NCI-H128 (cell line): ENCODE measurements around the gene TWSG1.

ENCODE experiments used
- DNase-seq: peaks from one replicate; lab custom pipeline; 2025; ENCODE audit not compliant: unreplicated experiment; lab: John Stamatoyannopoulos, UW

The TWSG1 gene

DNA sequence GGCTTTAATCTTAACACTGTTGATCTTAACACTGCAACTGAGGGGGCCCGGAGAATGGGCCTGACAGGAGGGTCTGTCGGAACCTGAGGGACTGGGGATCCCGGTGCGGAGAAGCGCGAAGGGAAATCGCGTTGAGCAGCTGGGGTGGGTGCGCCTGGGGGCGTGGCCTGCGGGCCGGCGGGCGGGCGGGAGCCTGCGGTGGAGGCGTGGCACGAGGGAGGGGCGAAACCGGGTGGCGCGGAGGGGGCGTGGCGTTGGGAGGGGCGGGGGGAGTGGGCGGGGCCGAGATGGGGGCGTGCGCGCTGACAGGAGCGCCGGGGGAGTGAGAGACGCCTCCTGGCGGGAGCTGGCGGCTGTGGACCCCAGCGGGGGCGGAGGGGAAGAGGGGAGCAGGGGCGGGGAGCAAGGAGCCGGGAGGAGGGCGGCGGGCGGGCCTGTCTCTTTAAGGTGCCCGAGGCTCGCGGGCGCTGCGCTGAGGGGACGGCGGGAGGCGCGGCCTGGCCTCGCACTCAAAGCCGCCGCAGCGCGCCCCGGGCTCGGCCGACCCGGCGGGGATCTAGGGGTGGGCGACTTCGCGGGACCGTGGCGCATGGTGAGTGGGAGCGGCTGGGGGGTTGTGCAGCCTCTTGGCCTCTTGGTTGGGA lies at the start of gene TWSG1:
Gene TWSG1 (plus strand): TSS at position 445 of the 644 bp plus-strand sequence. CDS start 2,457 bp downstream, outside the sequence.
- peak; percentile 76 for DNase-seq

DNA sequence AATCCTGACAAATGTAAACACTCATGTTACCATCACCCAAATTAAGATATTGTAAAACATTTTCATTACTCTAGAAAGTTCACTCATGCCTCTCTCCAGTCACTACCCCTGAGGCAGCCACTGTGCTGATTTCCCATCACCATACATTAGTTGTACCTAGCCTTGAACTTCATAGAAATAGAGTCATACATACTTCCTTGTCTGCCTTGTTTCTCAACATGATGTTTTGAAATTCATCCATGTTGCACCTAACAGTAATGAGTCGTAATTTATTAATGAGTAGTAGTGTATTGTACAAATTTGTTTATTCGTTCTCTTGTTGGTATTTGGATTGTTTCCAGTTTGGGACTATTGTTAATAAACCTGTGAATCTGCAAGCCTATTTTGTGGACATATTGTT lies 49.0 kb upstream of the TWSG1 start:
- DNase-seq, result no peak

DNA sequence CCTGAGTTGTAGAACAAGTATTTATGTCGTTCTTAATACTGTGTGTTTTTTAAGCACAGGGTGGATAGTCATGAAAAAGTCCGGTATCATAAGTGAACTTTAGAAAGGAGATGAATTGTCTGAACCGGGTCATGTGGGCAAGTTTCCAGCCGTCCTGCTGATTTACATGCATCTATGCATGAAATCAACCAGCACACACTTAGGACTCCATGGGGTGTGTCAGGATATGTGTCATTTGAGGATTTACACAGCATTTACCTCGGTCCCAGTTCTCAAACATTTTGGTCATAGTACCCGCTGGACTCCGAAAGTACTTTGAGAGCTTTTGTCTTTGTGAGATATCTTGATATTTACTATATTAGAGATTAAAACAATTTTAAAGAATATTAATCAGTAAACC lies 47.5 kb upstream of the TWSG1 start:
- DNase-seq, result no peak

DNA sequence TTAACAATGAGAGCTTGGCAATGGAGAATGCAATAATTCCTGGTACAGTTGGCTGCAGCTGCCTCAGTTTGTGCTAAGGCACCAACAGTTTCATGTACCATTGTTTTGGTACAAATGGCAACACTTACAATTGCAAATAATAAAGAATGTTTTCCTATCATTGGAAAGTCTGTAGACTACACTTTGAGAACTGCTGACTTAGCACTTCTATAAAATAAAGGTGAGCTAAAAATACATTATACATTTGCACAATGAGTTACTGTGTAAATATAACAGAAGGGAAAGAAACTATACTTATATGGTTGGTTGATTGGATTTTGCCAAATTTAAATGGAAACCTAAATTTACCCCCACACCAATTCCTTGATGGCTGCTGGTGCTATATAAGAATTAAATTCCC lies 44.9 kb upstream of the TWSG1 start:
- no peak for DNase-seq

DNA sequence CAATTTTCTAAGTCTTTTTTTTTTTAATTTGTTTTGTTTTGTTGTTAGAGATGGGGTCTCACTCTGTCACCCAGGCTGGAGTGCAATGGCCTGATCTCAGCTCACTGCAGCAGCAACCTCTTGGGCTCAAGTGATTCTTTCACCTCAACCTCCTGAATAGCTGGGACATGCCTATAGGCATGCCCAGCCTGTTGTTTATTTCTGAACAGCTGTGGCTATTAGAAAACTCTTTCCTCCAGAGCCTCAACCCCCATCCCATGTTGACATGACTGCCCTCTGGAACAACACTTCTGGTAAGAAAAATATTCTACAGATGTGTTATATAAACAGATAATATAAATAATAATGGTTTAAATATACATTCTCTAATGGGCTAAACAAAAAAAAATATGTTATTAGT lies 44.4 kb upstream of the TWSG1 start:
- DNase-seq, result no peak

DNA sequence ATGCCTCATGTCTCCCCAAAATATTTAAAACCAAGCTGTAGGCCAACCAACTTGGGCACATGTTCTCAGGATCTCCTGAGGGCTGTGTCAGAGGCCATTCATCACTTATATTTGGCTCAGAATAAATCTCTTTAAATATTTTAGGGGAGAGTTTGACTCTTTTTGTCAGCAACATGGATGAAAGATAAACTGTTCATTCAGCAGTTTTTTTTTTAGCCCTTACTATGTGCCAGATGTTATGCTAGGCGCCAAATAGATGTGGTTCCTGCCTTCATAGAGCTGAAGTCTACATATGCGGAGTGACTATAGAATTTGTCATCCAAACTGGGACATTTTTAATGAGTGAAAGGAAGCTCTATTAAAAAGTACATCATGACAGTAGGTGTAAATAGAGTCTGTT lies 42.5 kb upstream of the TWSG1 start:
- DNase-seq, result no peak

DNA sequence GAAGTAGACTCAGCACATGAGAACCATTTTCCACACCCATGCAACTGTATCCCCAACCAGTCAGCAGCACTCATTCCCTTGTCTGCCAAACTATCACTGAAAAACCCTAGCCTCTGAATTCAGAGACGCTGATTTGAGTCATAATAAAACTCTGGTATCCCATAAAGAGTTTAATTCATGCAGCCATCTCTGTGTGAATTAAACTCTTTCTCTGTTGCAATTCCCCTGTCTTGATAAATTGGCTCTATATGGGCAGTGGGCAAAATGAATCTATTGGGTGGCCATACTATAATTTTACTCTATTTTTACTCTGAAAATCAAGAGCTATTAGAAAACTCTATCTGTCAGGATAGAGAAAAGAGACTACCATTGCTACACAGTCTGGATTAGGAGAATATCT lies 40.6 kb upstream of the TWSG1 start:
- DNase-seq, result no peak

DNA sequence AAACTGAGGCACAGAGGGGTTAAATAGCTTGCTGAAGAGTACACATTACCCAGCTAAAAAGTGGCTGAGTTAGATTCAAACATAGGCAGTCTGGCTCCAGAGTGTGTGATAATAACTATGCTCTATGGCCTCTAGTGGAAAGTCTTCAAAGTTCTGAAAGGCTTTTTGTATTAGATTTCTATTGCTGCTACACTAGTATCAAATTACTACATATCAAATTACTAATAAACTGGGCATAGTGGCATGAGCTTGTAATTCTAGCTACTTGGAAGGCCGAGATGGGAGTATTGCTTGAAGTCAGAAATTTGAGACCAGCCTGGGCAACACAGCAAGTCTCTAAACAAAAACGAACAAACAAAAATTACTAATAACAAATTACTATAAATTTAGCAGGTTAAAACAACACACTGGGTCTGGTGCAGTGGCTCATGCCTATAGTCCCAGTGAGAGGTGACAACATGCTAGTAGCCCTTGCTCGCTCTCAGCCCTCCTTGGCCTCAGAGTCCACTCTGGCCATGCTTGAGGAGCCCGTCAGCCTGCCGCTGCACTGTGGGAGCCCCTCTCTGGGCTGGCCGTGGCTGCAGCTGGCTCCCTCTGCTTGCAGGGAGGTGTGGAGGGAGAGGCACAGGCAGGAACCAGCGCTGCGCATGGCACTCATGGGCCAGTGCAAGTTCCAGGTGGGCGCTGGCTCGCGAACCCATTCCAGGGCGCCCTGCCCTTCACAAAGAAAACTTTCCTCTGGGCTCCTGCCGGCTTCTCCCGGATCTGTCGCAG lies 38.2 kb upstream of the TWSG1 start:
- DNase-seq, result no peak

DNA sequence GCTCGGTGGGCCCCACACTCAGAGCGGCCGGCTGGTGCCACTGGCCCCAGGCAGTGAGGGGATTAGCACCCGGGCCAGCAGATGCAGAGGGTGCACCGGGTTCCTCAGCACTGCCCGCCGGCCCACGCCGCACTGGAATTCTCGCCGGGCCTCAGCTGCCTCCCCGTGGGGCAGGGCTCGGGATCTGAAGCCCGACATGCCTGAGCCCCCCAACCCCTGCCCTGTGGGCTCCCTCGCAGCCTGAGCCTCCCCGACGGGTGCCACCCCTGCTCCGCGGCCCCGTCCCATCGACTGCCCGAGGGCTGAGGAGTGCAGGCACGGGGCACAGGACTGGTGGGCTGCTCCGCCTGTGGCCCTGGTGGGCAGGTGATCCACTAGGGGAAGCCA lies 37.6 kb upstream of the TWSG1 start:
- no peak for DNase-seq

DNA sequence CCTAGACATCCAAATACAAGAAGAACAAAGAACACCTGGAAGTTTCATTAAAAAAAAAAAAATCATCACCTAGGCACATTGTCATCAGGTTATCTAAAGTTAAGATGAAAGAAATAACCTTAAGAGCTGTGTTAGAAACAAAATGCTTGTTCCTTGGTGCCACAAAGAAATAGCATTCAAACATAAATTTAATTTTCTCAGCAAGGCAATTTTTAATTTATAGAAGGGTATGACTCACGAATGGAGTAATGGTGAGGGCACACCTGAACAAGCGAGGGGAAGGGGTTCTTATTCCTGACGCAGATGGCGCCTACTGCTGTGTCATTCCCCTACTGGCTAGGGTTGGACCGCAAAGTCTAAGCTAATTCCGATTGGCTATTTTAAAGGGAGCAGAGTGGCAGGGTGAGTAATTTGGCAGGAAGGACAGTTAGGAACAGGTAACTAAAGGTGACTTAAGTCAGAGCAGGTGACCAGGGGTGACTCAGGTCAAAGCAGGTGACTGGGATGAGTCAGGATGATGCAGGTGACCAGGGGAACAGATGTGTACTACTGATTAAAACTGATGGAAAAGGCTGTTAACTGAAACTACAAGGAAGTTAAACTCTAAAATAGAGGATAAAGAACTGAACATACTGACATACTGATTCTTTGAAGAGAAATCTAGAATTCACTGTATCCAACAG lies 30.0 kb upstream of the TWSG1 start:
- DNase-seq, result no peak

DNA sequence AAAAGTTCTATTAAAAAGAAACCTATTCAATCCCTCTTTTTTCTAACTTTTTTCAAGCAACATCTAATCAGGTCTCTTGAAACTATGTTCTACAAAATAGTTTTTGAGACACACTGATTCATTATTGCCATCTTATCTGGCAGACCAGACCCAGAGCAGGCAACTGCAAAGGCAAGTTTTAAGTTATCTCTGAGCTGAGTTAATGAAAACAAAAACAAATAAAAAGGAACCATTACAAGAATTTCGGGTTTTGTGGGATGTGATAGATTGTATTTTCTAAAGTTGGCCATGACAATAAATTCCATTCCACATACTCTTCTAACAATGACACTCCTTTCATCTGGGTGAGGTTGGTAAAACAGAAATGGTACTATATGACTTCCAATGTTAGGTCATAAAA lies 15.2 kb upstream of the TWSG1 start:
- no peak for DNase-seq

DNA sequence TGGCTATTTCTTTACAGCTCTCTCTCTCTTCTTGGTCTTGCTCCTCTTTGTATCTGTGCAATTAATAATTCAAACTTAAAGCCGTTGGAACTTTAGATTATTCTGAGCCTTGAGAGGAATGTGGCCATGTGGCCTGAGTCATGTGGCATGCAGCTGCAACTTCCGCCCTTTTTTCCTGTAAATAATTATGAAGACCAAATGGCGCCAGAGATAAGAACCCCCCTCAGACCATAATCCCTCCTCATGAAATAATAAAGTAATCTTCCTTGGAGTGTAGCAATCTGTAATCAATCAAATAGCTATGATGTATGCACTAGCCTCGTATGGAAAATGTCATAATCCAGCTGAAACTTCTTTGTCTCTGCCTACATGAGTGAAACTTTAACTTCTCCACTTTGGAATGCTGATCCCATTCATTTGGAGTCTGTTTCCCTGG lies 13.5 kb upstream of the TWSG1 start:
- DNase-seq, result no peak

DNA sequence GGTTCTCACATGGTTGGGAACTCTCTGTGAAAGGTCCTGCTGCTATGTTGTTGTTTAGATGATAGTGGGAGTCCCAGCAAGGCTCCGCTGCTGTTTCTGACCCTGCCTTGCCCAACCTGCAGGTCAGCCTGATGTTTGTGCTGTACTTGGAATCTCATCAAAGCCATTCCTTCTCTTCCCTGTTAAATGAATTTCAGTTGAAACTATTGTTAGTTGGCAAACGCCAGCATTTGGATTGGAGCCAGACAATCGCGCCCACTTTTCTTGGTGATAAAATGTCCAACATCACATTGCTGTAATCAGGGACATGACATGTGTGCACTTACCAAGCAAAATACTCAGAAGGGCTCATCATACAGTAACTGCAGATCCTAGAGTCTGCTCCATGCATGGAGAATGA lies 12.8 kb upstream of the TWSG1 start:
- no peak for DNase-seq

DNA sequence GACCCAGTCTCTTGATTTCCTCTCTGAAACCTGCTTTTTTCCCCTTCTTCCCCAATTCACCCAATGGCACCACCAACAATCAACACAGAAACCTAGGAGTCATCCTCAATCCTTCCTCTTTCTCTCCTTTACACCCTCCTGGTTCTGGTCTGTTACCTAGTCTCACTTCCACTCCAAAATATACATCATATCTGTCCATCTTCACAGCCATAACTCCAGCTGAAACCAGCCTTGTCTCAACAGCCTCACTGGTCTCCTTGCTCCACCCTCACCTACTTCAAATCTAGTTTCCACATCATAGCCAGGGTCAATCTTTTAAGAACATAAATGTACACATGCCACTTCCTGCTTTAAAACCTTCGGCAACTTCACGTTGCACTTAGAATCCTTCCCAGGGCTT lies 11.8 kb upstream of the TWSG1 start:
- no peak for DNase-seq

DNA sequence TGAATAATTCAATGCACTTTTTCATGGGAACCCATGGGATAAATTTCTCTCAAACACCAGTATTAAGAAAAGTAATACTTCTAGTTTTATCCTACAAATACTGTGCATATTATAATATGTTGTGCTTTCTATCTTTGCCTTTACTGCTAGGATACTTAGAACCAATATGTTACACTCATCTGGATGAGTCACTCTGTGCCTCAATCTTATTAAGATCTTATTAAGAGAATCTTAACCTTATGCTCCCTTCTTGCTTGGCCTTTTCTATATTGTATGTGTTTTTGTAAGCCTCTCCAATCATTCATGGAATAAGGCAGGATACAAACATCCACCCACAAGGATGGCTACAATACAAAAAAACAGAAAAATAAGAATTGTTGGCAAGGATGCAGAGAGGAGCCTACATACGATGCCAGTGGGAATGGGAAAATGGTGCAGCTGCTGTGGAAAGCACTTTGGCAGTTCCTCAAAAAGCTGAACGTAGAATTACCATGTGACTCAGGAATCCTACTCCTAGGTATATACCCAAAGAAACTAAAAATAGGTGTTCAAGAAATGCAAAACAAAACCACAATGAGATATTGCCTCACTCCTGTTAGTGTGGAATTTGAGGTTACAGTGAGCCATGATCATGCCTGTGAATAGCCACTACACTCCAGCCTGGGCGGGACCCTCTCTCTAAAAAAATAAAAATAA lies 10.7 kb upstream of the TWSG1 start:
- no peak for DNase-seq

DNA sequence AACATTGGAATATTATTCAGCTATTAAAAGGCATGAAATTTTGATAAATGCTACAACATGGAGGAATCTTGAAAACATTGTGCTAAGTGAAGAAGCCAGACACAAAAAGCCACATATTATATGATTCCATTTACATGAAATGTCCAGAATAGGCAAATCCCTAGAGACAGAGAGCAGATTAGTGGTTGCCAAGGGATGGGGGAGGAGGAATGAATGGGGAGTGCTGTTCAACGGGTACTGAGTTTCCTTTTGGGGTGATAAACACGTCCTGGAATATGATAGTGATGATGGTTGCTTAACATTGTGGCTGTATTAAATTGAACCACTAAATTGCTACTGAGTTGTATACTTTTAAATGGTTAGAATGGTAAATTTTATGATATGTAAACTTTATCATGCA lies 8.9 kb upstream of the TWSG1 start:
- DNase-seq, result no peak

DNA sequence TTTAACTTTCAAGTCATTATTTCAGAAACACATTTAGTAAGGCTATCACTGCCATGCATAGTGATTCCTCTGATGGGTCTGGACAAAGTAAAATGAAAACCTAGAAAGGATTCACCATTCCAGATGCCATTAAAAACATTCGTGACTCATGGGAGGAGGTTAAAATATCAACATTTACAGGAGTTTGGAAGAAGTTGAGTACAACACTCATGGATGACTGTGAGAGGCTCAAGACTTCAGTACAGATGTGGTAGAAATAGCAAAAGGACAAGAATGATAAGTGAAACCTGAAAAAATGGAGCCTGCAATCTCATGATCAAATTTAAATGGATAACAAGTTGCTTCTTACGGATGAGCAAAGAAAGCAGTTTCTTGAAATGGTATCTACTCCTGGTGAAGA lies 5.8 kb upstream of the TWSG1 start:
- DNase-seq, result no peak

DNA sequence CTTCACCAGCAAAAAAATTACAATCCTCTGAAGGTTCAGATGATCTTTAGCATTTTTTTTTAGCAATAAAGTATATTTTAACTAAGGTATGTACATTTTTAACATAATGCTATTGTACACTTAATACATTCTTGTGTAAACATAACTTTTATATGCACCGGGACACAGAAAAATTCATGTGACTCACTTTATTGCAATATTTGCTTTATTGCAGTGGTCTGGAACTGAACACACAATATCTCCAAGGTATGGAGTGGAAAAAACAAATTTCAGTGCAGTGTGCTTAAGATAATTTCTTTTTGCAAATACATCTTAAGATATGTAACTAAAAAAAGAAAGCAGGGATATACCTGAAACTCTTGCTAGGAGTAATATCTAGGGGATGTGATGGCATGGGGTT lies 5.1 kb upstream of the TWSG1 start:
- no peak for DNase-seq

DNA sequence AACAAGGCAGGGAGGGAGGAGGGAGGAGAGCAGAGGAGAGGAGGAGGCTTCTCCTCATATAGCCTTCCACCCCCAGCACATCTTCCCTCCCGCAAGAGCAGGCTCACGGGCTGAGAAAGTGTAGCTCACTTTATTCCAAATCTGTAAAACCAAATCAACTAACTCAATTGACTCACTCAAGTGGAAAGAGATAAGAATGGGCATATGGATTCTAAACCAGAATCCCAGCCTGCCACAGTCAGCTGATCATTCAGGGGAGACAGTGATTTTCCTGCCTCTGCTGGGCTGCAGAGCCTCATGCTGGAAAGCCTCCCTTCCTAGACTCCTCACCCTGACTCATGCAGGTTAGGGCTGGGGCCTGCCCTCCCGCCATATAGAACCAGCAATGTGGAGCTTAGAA lies 4.2 kb upstream of the TWSG1 start:
- no peak for DNase-seq

DNA sequence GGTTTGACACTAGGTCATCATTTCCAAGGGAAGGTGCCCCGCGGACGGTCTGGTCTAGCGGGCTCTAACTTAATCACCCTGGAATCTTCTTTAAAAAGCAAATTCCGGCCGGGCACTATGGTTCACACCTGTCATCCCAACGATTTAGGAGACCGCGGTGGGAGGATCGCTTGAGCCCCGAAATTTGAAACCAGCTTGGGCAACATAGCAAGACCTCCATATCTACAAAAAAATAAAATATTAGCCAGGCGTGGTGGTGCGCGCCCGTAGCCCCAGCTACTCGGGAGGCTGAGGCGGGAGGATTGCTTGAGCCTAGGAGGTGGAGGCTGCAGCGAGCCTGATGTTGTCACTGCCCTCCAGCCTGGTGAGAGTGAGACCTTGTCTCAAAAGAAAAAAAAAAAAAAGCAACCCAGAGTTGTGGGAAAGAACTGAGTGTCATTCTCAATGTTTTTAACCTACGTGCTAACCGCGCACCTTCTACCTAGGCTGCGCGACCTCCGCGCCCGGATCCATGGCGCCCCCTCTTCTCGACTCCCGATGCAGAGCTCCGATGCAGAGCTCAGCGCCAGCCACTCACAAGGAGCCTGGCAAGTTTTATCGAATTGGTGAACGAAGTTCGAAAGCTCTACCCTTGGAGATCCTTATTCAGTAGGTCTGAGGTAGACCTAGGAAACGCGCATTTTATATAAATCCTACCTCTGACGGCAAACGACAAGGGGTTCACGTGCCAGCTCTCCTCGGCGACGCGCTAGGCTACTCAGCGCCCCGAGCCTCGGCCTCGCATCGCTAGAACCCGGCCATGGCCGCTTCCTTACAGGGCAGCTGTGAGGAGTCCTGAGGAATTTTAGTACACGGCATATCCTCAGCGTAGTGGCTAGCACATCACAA lies 888 bp upstream of the TWSG1 start:
- no peak for DNase-seq
